B cell (primary cell): ENCODE data around the gene TLE3.

ENCODE experiments used
- EZH2 ChIP-seq: IDR thresholded peaks from 2 replicates; pipeline ENCODE4 v1.6.1; 2012; ENCODE audit warnings: borderline replicate concordance, low read depth, mild to moderate bottlenecking, moderate library complexity, low read length; ENCODE audit not compliant: insufficient read depth, poor library complexity, severe bottlenecking
- TF ChIP-seq, protein P1 (sequence below): fragments of 200-600 bp; IDR thresholded peaks from one replicate; pipeline ENCODE4 v1.8.0; 2022; ENCODE audit warnings: antibody characterized with exemption, mild to moderate bottlenecking

DNA sequence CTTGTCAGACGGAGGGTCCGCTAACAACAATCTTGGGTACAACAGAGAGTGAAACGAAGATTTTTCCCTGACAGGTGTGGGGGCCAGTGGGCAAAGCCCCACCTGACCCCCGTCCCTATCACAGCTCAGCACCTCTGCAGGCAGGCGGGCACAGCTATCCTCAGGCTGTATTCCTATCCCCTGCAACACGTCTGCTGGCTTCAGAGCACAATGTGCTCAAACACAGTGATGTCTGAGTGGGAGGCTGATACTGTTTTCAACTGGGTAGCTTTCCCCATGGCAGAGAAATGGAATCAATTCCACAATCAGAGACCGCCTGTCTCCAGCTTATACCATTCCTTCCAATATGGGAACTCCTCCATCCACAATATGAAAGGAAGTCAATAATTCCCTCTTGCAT, 28.0 kb downstream of the TLE3 start:
- TF ChIP-seq, protein P1, sequence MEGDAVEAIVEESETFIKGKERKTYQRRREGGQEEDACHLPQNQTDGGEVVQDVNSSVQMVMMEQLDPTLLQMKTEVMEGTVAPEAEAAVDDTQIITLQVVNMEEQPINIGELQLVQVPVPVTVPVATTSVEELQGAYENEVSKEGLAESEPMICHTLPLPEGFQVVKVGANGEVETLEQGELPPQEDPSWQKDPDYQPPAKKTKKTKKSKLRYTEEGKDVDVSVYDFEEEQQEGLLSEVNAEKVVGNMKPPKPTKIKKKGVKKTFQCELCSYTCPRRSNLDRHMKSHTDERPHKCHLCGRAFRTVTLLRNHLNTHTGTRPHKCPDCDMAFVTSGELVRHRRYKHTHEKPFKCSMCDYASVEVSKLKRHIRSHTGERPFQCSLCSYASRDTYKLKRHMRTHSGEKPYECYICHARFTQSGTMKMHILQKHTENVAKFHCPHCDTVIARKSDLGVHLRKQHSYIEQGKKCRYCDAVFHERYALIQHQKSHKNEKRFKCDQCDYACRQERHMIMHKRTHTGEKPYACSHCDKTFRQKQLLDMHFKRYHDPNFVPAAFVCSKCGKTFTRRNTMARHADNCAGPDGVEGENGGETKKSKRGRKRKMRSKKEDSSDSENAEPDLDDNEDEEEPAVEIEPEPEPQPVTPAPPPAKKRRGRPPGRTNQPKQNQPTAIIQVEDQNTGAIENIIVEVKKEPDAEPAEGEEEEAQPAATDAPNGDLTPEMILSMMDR, result no peak
- TF ChIP-seq EZH2, result no peak
